HG03354 (cell line): ENCODE data around the gene MTMR3.
"Not testable (repeated sequence)": the region's sequence is repeated elsewhere in the genome, so short reads cannot be mapped to it uniquely, and the experiment has no call there.

Source experiments
- ATAC-seq: cut with Tn5 transposase; IDR thresholded peaks from one replicate; pipeline ENCODE4 v1.9.1; 2021; ENCODE audit warnings: mild to moderate bottlenecking; ENCODE audit not compliant: unreplicated experiment, poor library complexity, severe bottlenecking

The MTMR3 gene

DNA sequence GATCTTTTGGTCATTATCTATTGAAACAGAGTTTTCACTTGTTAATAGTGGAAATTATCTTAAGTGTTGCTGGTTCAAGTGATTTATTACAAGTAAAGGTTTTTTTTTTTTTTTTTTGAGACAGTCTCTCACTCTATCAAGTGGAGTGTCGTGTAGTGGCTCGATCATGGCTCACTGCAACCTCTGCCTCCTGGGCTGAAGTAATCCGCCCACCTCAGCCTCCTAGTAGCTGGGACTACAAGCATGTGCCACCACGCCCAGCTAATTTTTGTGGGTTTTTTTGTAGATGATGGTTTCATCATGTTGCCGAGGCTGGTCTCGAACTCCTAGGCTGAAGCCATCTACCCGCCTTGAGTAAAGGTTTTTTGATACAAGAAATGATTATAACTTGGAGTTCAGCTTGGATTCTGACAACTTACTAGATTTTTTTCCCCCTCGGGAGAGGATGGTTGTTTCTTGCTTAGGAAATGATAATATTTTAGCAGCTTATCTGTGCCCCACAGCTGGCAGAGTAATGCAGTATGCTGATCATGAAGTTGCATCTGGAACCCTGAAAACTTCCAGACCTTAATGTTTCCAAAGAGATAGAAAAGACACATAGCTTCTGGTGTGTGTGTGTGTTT, 68.9 kb downstream of the MTMR3 start:
- ATAC-seq: no peak

DNA sequence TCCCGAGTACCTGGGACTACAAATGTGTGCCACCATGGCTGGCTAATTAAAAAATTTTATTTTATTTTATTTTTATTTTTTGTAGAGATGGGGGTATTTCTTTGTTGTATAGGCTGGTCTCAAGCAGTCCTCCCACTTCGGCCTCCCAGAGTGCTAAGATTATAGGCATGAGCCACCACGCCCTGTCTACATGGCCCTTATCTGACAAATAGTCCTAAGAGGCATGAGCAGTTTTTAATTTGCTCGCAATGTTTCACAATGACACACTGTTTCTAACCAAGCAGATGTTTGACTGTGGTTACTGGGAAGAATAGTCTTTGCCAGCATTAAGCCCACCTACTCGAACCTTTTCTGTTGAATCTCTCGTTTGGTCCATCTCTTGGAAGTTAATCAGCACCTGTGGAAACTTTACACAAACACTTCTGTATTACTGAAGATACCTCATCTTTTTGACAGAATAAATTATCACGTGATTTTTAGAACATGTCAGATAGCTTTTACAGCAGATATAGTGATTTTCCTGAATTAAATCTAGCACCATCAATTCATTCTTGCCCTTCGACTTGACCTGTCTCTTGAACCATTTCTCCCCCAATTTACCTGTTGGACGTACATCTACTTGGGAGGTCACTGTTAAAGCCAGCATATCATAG, 71.4 kb downstream of the MTMR3 start:
- no peak for ATAC-seq

DNA sequence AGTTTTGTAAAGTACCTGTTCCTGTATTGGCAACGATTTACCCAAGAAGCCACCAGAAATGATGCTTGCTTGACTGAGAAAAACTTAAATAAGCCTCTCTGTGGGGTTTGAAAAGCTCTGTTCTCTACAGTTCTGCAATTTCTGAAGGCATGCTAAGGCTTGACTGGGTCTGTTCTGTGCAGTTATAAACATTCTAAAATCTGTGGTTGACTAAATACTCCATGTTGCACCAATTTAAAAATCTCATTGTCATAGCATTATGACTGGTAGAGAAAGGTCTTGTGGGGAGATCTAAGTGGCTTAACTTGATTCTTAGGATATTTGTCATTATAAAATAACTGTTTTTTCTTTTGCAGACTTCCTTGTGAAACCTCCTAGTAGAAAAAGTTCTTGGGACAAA, 73.7 kb downstream of the MTMR3 start:
- ATAC-seq: no peak

DNA sequence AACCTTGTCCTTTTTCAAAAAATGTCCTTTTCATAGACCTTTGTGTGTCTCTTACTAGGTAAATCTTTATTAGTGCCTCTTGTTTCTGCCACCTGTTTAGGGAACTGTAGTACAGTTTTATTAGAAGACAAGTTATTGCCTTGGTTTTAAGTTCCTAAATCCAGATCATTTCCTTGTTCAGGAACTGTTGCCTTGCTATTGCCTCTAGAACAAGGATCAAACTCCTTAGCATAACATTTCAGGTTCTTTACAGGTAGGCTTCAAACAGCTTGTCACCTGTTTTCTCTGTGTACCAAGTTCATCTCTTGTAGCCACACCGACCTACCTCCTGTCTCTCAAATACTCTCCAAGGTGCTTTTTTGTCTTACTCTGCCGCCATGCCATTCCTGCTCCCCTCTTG, 75.2 kb downstream of the MTMR3 start:
- no peak for ATAC-seq

DNA sequence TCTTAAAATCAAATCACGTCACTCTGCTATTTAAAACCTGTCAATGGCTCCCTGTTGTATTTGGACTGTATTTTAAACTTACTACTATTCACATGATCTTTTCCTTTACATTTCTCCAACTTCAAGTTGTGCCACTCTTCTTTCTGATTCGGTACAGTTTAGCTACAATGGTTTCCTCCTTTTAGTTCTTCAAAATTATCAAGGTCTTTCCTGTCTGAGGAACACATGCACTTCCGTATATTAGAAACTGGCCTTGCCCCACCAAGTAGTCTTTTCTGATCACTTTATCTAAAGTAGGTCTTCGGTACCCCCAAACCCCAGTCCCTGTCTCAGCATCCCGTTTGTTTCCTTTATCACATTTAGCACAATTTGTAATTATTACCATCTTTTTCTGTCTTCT, 81.8 kb downstream of the MTMR3 start:
- ATAC-seq: no peak

DNA sequence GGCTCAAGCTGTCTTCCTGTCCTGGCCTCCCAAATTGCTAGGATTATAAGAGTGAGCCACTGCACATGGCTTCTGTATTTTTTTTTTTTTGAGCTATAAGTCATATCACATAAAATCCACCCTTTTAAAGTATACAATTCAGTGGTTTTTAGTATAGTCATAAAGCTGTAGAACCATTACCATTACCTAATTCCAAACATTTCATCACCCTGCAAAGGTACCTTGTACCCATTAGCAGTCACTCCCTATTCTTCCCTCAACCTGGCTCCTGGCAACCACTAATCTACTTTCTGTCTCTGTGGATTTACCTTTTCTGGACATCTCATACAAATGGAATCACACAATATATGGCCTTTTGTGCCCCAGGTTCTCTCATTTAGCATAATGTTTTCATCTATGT, 84.5 kb downstream of the MTMR3 start:
- ATAC-seq: no peak

DNA sequence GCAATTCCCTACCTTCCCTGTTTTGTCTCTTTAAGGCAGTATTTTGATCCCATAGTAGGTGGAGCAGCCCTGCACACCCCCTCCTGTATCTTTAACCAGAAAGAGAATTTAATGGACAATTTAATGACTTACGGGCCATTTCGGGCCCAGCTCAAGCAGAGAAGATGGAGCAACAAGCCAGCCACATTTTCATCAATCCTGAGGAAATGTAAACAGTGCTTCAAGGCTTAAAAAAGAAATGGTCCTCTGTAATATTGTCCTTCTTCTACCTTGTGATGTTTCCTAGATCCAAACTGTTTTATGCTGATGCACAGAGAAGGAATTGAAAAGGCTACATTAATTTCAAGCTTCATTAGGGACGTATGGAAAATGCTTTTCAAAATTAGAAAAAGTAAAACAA, 88.6 kb downstream of the MTMR3 start:
- no peak for ATAC-seq

DNA sequence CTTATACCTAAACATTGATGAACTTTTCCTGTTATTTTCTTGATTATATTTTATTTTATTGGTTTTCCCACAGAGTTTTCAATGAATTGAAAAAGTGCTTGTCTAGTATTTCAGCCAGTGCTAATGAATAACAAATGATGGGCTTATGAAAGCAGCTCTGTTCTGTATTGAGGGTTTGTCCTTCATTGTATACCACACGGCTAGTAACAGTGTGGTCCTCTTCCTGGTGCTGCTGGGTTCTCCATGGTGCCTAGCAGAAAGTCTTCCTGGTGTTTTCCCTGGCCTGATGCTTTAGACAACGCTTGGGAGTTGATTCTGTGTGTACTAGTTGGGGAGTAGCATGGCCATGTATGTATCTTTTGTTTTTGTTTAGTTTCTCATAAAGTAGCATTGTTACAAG, 89.1 kb downstream of the MTMR3 start:
- no peak for ATAC-seq

DNA sequence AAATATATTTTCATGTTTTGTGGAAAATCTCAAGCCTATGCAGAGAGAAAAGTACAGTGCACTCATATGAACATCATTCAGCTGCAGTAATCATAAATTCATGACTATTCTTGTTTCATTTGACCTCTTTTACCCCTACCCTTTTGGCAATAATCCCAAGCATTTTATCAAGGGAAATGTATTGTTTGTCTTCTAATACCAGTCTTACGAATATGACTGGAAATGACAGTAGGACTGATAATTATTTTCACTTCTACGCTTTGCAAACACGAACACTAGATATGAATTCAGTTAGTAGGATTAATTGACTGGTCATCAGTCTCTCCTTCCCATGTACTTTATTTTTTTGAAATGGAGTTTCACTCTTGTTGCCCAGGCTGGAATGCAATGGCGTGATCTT, 90.3 kb downstream of the MTMR3 start:
- ATAC-seq: no peak

DNA sequence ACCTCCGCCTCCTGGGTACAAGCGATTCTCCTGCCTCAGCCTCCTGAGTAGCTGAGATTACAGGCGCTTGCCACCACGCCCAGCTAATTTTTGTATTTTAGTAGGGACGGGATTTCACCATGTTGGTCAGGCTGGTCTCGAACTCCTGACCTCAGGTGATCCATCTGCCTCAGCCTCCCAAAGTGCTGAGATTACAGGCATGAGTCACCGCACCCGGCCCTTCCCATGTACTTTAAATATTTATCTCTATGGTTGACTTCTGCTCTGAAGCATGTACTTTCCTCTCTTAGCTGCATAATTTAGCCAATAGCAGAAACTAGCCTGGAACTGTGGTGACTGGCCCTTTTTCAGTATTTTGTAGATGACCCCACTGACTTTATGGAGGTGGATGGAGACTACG, 90.7 kb downstream of the MTMR3 start:
- ATAC-seq: not testable (repeated sequence)

DNA sequence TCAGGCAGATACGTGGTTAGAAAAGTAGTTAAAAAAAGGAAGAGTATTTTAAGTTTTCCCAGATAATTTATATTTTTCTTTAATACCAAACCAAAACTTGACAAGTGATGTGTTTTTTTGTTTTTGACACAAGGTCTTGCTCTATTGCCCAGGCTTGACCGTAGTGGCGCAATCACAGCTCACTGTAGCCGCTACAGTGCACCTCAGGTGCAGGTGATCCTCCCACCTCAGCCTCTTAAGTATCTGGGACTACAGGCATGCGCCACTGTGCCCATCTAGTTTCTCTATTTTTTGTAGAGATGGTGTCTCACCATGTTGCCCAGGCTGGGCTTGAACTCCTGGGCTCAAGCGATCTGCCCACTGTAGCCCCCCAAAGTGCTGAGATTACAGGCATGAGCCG, 92.5 kb downstream of the MTMR3 start:
- ATAC-seq: no peak

DNA sequence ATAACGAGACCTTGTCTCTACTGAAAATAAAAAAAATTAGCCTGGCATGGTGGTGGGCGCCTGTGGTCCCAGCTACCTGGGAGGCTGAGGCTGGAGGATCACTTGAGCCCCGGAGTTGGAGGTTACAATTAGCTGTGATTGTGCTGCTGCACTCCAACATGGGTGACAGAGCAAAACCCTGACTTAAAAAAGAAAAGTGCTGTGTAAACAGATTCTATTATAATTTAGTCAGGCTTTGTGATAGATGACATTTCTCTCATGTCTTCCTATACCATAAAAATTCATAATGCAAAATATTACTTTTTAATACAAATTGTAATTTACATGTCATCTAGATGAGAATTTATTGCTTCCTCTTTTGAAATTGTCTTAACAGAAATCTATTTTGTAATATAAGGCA, 94.1 kb downstream of the MTMR3 start:
- ATAC-seq: no peak

DNA sequence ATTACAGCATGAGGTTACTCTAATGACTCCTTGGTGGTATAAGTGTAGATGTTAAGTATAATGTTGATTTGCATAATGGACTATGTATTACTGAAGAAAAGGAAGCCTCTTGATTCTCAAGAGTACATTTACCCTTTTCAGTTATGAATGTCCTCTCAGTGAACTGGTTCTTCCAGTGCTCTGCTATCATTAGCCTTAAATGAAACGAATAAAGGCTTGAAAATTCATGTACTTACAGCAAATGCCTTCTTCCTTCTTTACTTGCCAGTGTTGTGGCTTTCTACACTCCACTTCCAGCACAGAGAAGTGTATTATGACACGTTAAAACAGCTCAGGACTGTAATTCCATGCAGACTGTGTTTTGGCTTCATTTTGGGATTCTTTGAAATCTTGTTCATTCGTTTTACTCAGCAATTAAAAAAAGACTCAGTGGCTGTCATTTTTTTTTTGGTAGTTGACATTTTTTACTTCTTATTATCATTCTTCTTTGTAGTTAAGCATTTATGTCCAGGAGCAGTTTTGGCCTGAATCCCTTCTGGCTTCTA, 96.9 kb downstream of the MTMR3 start:
- peak; percentile 95 for ATAC-seq

DNA sequence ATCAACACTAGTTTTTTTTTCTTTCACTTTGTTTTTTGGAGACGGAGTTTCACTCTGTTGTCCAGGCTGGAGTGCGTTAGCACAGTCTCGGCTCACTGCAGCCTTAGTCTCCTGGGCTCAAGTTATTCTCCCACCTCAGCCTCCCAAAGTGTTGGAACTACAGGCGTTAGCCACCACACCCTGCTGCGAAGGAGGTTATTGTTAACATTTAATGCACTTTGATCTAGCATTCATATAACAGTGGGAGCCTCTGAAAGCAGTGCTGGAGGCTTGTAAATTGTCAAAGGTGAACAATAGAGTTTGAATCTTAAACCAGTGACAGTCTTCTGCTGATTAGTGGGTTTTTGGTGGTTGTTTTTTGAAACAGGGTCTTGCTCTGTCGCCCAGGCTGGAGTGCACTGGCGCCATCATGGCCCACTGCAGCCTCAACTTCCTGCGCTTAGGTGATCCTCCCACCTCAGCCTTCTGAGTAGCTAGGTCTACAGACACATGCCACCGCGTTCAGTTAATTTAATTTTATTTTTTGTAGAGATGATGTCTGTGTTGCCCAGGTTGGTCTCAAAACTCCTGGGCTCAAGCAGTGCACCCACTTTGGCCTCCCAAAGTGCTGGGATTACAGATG, 100.4 kb downstream of the MTMR3 start:
- no peak for ATAC-seq

DNA sequence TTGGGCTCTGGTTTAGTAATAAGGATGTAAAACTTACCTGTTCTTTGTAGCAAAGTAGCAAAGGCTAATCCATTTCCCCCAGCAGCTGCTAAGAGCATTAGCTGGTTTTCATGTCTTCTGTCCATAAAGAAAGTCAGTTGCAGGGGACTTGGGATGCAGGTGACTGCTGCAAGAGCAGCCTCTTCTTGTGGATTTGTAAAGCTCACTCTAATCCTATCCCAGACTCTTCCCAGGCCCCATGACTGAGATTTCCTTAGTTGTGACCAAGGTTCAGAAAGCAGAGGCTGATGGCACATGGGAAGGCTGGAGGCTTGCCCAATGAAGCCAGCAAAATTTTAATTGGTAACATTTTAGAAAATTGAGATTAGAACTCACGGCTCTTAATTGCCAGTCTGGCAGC, 102.9 kb downstream of the MTMR3 start:
- ATAC-seq: no peak

DNA sequence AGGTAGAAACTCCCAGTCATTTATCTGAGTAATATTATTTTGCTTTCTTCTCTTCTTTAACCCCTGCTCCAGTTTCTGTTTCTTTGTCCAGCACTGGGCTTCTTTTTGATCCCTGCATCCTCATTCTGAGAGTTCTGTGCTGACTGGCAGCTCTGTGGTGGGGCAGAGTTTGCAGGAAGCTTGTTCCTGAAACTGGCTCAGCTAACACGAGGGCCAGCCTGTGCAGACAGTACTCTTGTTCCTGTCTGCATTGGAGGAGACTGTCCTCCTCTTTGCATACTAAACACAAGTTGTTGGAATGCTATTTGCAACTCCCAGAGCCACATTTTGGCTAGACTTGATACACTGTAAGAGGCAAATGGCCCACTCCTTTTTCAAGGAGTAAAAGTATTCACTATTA, 104.2 kb downstream of the MTMR3 start:
- no peak for ATAC-seq

DNA sequence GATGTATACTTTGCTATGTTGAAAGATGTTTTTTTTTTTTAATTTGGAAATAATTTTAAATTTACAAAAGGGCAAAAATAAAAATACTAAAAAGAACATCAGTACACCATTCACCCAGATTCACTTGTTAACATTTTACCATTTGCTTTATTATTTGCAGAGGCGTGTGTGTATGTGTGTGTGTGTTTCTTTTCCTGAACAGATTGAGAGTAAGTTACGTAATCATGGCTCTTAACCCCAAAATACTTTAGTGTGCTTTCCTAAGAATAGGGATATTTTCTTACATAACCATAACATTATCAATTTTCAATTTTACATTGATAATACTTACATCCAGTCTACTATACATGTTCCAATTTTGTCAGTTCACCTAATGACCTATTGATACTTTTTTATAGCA, 105.7 kb downstream of the MTMR3 start:
- no peak for ATAC-seq

DNA sequence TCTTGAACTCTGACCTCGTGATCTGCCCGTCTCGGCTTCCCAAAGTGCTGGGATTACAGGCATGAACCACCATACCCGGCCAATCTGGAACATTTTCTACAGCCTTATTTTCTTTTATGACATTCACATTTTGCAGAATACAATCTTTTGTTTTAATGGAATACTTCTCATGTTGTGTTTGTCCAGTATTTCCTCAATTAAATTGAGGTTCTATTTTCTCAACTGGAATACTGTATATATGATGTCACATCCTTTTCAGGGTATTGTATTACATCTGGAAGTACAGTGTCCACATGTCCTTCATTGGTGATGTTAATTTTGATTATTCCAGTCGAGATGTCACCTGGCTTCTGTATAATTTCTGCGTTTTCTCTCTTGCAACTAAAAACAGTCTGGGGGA, 106.5 kb downstream of the MTMR3 start:
- ATAC-seq: no peak

DNA sequence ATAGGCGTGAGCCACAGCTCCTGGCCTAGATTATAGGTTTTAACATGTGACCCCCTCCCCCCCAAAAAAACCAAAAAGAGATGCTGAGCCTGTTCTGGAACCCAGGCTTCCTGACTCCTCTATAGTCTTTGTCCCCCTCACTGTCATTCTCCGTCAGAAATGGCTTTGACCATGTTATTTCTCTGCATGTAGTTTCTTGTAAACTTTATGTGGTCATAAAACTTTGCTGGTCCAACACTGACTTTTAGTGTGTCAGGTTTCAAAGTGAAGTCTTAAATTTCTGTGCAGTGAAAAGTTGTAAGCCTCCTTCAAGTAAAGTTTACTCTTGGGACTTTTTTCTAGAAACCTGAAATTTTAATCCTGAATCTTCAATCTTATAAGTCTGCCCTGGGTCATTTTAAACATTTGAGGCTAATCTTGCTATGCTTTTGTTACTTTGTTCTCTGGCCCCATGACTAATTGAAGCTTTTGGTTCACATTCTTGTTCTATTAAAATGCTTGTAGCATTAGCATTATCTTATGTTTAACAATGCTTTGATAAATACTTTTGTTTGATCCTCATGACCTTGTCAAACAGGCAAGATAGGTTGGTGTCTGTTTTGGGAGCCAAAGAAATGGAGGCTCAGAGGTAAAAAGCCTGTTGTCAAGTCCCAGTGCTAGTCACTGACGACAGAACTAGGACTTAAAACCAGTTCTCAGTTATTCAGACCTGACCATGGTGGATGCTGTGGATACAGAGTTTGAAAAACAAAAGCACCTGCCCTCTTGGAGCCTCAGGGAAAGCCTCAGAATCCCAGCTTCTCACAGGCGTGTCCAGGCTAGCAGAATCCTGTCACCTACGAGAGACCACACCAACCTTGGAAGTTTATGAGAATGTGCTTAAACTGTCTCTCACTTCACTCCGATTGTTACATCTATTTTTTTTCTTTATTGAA, 109.6 kb downstream of the MTMR3 start:
- no peak for ATAC-seq

DNA sequence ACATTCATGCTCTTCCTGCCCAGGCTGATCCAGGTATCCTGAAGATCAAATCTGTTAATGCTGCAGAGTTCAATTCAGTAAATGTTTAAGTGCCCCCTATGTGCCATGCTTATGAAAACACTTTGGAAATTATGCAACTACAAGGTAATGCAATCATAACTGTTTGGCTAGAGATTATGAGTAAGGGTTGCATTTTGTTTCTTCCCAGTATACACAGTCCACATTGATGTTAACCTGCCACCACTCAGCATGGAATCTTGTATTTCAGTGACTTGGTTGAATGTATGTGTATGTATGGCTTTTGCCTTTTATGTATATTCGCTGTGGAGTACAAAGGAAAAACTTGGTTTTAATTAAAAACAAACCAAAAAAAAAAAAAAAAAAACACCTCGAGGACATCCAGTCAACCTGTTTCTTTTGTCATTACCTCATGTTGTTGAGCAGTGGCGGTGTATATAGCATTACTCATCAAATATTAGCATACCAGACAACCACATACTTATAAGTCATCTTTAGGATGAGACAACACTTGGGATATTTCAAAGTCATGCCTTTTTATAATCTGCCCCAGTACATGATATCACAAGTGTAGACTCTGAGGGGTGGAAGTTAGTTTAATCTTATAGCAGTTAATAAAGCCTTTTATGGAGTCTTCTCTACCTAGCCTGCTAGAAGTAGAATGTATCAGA, 111.2 kb downstream of the MTMR3 start:
- no peak for ATAC-seq
